NT2/D1 (cell line): ENCODE data around the gene C10orf120.

Experiments used
- DNase-seq: peaks from one replicate; pipeline ENCODE4 v3.0.0-alpha.2; 2011; ENCODE audit warnings: low read depth, low spot score
- H3K27me3 ChIP-seq: 2 replicates; pipeline ENCODE4 v1.6.0; 2011; ENCODE audit warnings: mild to moderate bottlenecking; ENCODE audit not compliant: insufficient read length, insufficient read depth
- H3K36me3 ChIP-seq: 2 replicates; pipeline ENCODE4 v1.6.1; 2011; ENCODE audit warnings: mild to moderate bottlenecking, low read length, mixed read lengths; ENCODE audit not compliant: insufficient read depth, insufficient read length
- H3K4me1 ChIP-seq: 2 replicates; pipeline ENCODE4 v1.5.1; 2011; ENCODE audit not compliant: insufficient read depth, insufficient read length
- H3K4me3 ChIP-seq: 2 replicates; pipeline ENCODE4 v1.5.1; 2011; ENCODE audit warnings: low read depth; ENCODE audit not compliant: insufficient read length
- H3K9ac ChIP-seq: 2 replicates; pipeline ENCODE4 v1.6.0; 2011; ENCODE audit warnings: low read depth; ENCODE audit not compliant: insufficient read length
- H3K9me3 ChIP-seq: 2 replicates; pipeline ENCODE4 v1.5.1; 2011; ENCODE audit warnings: mild to moderate bottlenecking, low read length; ENCODE audit not compliant: insufficient read depth
- SUZ12 ChIP-seq: IDR thresholded peaks from 2 replicates; pipeline ENCODE4 v1.6.1; 2011; ENCODE audit not compliant: insufficient read length, insufficient read depth; ENCODE audit errors: extremely low read depth
- YY1 ChIP-seq: IDR thresholded peaks from 2 replicates; pipeline ENCODE4 v1.6.1; 2011; ENCODE audit not compliant: insufficient read length, insufficient read depth
- ZNF274 ChIP-seq: IDR thresholded peaks from 2 replicates; pipeline ENCODE4 v1.6.1; 2011; ENCODE audit warnings: mild to moderate bottlenecking, low read depth, low read length

Gene C10orf120

GRCh38 chr10:122688293-122688989, 11.2 kb downstream of the C10orf120 start:
- H3K4me3 ChIP-seq: no peak overlapping the region
- no peaks in the 10 kb centered on the region for H3K9me3 ChIP-seq
- H3K9ac ChIP-seq: no peak overlapping the region
- no peaks in the 10 kb centered on the region for H3K27me3 ChIP-seq
- H3K4me1 ChIP-seq: no peaks in the 10 kb centered on the region
- no peak for TF ChIP-seq YY1
- TF ChIP-seq SUZ12: no peak
- TF ChIP-seq ZNF274: no peak
- no peaks in the 10 kb centered on the region for H3K36me3 ChIP-seq
- no peak for DNase-seq

GRCh38 chr10:122682522-122682921, 17.1 kb downstream of the C10orf120 start:
- no peak for DNase-seq
- Histone ChIP-seq H3K4me3 (no peak overlapping the region), H3K9ac (no peak overlapping the region), H3K36me3 (no peaks in the 10 kb centered on the region), H3K27me3 (no peaks in the 10 kb centered on the region), H3K4me1 (no peaks in the 10 kb centered on the region), H3K9me3 (no peaks in the 10 kb centered on the region)
- TF ChIP-seq YY1: no peak
- TF ChIP-seq ZNF274: no peak
- TF ChIP-seq SUZ12: no peak

GRCh38 chr10:122678266-122678665, 21.4 kb downstream of the C10orf120 start:
- H3K9me3 ChIP-seq: no peaks in the 10 kb centered on the region
- no peaks in the 10 kb centered on the region for H3K27me3 ChIP-seq
- H3K4me1 ChIP-seq: no peaks in the 10 kb centered on the region
- no peak overlapping the region for H3K9ac ChIP-seq
- DNase-seq: no peak
- no peak overlapping the region for H3K4me3 ChIP-seq
- TF ChIP-seq SUZ12 (no peak), YY1 (no peak), ZNF274 (no peak)
- H3K36me3 ChIP-seq: no peaks in the 10 kb centered on the region

- no peaks in the 10 kb centered on the region for H3K4me1 ChIP-seq
- TF ChIP-seq SUZ12: no peak
- TF ChIP-seq ZNF274: no peak
- no peak for TF ChIP-seq YY1
- no peak overlapping the region for H3K9ac ChIP-seq
- no peaks in the 10 kb centered on the region for H3K36me3 ChIP-seq
- H3K9me3 ChIP-seq: no peaks in the 10 kb centered on the region
- DNase-seq: no peak
- H3K27me3 ChIP-seq: no peaks in the 10 kb centered on the region
- no peak overlapping the region for H3K4me3 ChIP-seq
These were observed 24.4 kb downstream of the C10orf120 start for GRCh38 chr10:122675278-122675677.

GRCh38 chr10:122674781-122675180, 24.9 kb downstream of the C10orf120 start:
- Histone ChIP-seq H3K36me3 (no peaks in the 10 kb centered on the region), H3K4me3 (no peak overlapping the region), H3K4me1 (no peaks in the 10 kb centered on the region), H3K9me3 (no peaks in the 10 kb centered on the region), H3K27me3 (no peaks in the 10 kb centered on the region), H3K9ac (no peak overlapping the region)
- no peak for DNase-seq
- TF ChIP-seq ZNF274: no peak
- no peak for TF ChIP-seq SUZ12
- TF ChIP-seq YY1: no peak

- Histone ChIP-seq H3K27me3 (no peaks in the 10 kb centered on the region), H3K9me3 (no peaks in the 10 kb centered on the region), H3K36me3 (no peaks in the 10 kb centered on the region), H3K4me3 (no peak overlapping the region), H3K9ac (no peak overlapping the region), H3K4me1 (no peaks in the 10 kb centered on the region)
- TF ChIP-seq YY1 (no peak), SUZ12 (no peak), ZNF274 (no peak)
- no peak for DNase-seq
These were observed 25.9 kb downstream of the C10orf120 start for GRCh38 chr10:122673731-122674130.

- Histone ChIP-seq H3K4me3 (no peak overlapping the region), H3K36me3 (no peaks in the 10 kb centered on the region), H3K4me1 (no peaks in the 10 kb centered on the region), H3K9me3 (no peaks in the 10 kb centered on the region), H3K9ac (no peak overlapping the region), H3K27me3 (no peaks in the 10 kb centered on the region)
- DNase-seq: no peak
- no peak for TF ChIP-seq YY1
These were observed 26.4 kb downstream of the C10orf120 start for GRCh38 chr10:122673269-122673668.
